Uterus (tissue), 2 donors: ENCODE results near the gene FOXP2.

Source experiments
- POLR2A ChIP-seq, 2 donors: fragments of 450-650 bp; IDR thresholded peaks; one replicate each; pipeline ENCODE4 v1.6.1; 2016; ENCODE audit warnings: antibody characterized with exemption in 2 of 2, mild to moderate bottlenecking in 1 of 2, moderate library complexity in 1 of 2
- TF ChIP-seq, protein P1 (sequence below), 4 experiments: fragments of 200-600 bp in 2 of 4; fragments of 450-650 bp in 2 of 4; sonication (generic) in 2 of 4; IDR thresholded peaks; one replicate each; pipeline ENCODE4 v1.5.1; 2016 to 2019; ENCODE audit warnings: antibody characterized with exemption in 4 of 4, mild to moderate bottlenecking in 2 of 4, moderate library complexity in 1 of 4

DNA sequence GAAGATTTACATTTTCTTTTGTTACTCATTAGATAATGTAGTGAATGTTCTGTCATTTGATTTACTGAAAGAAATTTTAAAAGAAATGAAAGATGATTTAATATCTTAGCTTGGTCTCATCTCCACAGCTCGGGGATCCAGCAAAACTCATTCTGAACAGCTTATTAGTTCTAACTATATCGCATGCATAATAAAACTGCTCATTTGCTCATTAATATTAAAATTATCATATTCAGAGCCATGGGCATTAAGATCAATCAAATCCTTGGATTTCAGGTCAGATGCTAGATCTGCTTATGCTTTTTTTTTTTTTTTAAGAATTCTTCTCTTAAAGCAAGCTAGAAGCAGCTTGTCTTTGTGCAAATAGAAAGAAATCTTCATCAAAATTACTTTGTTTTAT lies 246.1 kb downstream of the FOXP2 start:
- no peak for TF ChIP-seq POLR2A (IDR thresholded peaks at IDR 0.05)
- TF ChIP-seq, protein P1, sequence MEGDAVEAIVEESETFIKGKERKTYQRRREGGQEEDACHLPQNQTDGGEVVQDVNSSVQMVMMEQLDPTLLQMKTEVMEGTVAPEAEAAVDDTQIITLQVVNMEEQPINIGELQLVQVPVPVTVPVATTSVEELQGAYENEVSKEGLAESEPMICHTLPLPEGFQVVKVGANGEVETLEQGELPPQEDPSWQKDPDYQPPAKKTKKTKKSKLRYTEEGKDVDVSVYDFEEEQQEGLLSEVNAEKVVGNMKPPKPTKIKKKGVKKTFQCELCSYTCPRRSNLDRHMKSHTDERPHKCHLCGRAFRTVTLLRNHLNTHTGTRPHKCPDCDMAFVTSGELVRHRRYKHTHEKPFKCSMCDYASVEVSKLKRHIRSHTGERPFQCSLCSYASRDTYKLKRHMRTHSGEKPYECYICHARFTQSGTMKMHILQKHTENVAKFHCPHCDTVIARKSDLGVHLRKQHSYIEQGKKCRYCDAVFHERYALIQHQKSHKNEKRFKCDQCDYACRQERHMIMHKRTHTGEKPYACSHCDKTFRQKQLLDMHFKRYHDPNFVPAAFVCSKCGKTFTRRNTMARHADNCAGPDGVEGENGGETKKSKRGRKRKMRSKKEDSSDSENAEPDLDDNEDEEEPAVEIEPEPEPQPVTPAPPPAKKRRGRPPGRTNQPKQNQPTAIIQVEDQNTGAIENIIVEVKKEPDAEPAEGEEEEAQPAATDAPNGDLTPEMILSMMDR (IDR thresholded peaks at IDR 0.05), result no peak
